Stimulated activated CD4-positive, alpha-beta T cell treated with anti-CD3 and anti-CD28 coated beads, TNF-alpha, amount 100 ng/mL, for 4 hours (primary cell): ENCODE data around the gene COL23A1.
"Not testable (repeated sequence)": the region's sequence is repeated elsewhere in the genome, so short reads cannot be mapped to it uniquely, and the experiment has no call there.

Source experiments
- DNase-seq, 3 experiments: peaks; one replicate each; pipeline ENCODE4 v3.0.0-alpha.2; 2020; ENCODE audit warnings: low read depth in 3 of 3

COL23A1 gene

GRCh38 chr5:178509491-178510057 is 80.6 kb downstream of the COL23A1 start:
- no peak for DNase-seq

GRCh38 chr5:178507151-178507932 is 82.9 kb downstream of the COL23A1 start:
- no peak for DNase-seq

DNA sequence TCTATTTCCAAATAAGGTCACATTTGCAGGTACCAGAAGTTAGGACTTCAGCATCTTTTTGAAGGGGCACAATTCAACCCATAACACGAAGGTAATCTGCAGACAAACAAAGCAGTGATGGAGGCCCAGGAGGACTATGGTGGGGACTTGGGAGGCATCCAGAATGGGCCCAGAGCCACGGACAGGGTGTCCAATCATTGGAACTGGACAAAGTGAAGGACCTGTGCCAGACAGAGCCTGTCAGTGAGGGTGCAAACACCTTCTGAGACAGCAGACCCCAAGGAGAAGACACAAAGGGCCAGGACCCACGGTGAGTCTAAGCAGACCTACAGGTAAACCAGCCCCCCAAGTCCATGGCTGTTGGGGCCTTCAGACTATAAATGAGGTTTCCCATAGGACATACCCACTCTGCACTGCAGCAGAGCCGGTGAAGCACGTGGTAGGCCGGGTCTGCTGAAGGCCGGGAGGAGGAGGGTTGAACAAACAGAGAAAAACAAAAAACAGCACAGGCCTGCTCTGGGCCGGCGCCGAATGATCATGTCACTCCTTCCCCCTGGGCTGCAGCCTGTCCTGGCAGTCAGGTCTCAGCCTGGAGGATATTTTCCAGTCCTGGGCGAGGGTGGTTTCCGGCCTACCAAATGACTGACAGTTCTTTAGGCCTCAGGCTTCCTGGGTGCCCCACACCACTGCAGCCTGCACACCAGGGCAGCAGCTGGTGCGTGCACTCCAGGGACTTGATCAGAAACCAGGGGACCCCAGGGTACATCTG is 84.4 kb downstream of the COL23A1 start:
- DNase-seq: no peak

DNA sequence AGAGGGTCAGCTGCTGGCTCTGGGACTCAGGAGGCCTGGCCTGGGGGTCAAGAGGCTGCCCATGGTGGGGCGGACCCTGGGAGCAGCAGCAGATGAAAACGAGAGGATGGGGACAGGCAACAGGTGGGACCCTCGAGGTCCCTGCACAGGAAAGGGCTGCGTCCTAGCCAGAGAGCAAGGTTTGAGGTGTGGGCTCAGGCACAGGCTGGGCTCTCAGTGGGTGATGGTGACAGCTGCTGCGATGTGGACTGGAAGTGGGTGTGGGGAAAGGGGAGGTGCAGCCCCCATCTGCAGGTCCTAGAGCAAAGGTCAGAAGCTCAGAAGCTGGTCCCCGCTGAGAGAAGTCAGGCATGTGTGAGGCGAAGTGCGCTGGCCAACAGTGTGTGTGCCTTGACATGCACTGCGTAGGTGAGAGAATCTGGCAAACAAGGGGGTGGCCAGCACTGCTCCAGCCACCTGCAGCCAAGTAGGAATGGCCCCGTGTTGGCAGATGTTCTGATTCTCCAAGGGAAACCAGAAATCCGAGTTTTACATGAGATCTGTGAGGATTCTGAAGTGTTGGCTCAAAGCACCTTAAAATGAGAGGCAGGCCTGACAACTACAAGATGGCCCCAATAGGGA is 85.7 kb downstream of the COL23A1 start:
- no peak for DNase-seq

DNA sequence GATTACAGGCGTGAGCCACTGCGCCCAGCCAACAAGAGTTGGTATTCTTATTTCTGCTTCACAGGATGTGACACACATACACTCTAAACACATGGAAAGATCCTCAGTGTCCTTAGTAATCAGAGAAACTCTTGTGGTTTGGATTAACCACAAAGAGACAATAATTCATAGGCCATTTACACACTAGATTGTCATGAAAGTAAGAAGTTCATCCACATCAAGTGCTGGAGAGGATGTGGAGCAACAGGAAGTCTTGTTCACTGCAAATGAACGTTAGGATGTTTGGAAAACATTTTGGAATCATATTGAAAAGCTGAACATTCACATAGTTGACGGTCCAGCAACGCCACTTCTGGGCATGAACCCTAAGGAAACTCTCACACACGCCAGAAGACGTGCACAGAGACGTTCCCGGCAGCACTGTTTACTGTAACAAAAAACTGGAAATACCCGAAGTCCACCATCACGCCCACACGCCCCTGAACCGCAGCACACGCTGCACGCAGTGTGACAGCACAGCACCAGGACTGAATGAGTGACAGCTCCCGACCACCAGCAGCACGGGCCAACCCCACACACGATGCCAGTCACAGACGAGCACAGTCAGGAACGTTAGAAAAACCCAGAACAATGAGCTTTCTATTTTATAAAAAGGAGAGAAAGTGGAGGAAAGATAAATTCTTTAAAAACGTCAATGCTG is 87.6 kb downstream of the COL23A1 start:
- DNase-seq: no peak

DNA sequence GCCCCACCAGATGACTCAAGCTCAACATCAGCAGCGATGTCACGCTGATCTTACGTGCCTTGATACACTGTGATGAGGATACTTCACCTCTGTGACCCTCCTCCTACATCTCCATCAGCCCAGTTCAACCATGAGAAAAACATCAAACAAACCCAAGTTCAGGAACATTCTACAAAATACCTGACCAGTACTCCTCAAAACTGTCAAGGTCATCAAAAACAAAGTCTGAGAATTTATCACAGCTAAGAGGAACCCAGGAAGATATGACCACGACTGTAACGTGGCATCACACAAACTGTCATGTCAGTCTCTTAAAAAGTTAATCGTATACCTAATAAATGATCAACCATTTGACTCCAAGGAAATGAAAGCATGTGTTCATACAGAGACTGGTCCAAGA is 90.8 kb downstream of the COL23A1 start:
- DNase-seq: no peak

DNA sequence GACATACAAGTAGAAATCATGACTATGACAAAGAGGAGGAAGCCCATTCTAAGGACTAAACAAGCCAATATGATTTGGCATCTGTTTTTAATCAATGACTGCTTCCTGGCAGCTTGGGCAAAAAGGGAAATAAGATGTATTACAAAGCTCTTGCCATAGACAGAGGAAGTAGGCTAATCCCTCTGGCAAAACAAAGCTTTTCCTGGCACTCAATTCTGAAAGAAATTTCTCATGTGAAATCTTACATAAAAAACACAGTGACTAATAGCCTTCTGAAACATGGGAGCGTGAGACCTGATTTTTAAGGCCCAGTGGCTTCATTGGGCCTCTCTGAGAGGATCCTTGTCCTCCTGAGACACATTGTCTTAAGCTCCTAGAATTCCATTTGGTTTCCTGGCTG is 93.6 kb downstream of the COL23A1 start:
- no peak for DNase-seq

DNA sequence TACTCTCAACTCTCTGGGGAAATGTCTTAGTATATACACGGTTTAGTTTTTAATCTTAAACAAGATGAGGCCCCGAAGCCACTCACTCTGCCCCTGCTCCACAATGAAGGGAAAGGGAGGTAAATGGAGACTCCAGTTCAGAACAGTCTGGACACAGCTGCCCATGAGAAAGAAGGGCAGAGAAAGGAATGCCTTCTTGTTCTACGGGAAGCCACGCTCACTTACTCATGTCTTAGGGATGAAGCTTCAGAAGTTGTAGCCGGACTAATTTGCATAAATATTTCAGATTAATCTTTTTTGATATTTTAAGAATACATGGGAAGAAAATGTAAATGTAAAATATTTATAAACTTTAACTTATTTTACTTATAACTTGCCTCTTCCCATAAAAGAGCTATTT is 94.0 kb downstream of the COL23A1 start:
- no peak for DNase-seq

GRCh38 chr5:178495706-178496105 is 94.5 kb downstream of the COL23A1 start:
- no peak for DNase-seq

DNA sequence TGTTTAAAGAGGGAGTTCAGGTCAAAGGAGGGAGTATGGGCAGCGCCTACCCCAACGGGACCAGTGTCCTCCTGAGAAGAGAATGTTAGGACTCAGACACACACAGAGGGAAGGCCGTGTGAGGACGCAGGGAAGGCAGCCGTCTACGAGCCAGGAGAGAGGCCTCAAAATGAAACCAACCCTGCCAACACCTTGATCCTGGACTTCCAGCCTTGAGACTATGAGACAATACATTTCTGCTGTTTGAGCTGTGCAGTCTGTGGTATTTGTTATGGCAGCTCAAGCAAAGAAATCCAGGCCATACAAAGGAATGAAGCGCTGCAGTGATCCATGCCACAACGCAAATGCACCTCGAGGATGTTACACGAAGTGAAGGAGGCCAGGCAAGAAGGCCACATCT is 97.9 kb downstream of the COL23A1 start:
- no peak for DNase-seq

GRCh38 chr5:178490935-178491652 is 99.1 kb downstream of the COL23A1 start:
- DNase-seq: no peak

DNA sequence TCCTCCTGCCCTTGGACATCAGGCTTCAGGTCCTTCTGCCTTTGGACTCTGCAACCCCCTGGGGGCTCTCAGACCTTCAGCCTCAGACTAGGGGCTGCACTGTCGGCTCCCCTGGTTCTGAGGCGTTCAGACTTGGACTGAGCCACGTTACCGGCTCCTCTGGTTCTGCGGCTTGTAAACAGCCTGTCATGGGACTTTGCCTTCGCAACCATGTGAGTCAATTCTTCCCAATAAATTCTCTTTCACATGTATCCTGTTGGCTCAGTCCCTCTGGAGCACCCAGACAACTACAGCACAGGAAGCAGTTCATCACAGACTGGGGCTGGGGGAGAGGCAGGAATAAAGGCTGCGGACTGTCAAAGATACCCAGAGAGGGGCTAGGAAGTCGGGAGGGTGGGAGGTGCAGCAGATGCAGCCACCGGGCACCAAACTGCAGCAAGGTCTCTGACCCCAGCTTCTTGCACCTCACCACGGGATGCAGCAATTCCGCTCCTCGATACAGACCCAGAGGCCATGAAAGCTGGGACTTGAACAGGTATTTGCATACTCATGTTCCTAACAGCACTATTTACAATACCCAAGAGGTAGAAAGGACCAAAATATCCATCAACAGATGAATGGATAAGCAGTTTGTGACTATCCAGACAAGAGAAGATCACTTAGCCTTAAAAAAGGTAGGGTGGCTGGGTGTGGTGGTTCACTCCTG is 100.8 kb downstream of the COL23A1 start:
- no peak for DNase-seq

DNA sequence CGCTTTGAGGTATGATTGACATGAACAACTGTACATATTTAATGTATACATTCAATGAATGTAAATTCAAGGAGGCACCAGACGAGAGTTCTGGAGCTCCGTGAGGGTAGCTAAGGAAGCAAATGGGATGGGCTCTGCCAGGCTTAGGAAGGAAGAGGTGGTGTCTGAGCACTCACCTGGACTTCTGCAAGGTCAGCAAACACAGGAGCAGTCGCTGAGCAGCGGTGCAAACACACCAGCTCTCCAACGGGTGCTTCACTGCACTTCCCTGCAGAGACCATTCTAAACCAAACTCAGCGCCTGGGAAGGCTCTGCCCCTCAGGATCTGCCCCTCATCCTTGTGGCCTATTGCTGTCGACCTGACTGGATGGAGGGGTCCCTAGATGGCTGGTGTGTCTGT is 101.5 kb downstream of the COL23A1 start:
- no peak for DNase-seq

- no peak for DNase-seq
Measured at GRCh38 chr5:178487911-178488600, 102.1 kb downstream of the COL23A1 start.

DNA sequence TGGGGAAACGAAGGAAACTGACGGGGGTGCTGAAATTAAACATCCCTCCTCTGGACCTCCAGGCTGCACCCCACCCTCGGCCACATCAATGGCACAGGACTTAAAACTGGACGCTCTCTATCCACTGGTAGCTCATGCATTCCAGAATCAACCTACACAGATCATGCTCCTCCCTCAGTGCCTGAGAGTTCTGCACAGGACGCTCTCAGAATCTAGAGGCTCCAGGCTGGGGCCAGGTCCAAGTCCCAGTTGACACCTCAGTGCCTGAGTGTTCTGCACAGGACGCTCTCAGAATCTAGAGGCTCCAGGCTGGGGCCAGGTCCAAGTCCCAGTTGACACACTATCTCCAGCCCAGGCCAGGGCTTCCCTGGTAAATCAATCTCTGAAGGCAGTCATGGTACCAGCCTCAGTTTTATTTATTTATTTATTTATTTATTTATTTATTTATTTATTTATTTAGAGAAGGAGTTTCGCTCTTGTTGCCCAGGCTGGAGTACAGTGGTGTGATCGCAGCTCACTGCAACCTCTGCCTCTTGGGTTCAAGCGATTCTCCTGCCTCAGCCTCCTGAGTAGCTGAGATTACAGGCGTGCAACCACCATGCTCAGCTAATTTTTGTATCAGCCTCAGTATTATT is 103.2 kb downstream of the COL23A1 start:
- DNase-seq: not testable (repeated sequence)

GRCh38 chr5:178486239-178486641 is 104.0 kb downstream of the COL23A1 start:
- no peak for DNase-seq

DNA sequence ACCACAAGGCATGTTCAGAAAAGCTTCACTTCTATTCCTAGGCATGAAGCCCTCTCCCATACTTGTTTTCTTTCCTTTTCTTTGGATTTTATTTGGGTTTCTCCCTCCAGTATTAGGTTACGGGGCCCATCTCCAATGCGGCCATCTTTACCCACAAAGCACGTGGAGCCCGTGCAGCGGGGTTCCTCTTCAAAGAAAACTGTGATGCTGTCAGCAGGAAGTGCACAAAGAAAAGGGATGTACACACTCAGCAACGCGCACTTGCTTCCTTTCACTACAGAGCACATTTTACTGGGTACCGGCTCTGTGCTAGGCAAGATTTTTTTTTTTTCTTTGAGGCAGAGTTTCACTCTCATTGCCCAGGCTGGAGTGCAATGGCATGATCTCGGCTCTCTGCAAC is 106.6 kb downstream of the COL23A1 start:
- peak; percentile 11 to 26 (median 22) for DNase-seq

DNA sequence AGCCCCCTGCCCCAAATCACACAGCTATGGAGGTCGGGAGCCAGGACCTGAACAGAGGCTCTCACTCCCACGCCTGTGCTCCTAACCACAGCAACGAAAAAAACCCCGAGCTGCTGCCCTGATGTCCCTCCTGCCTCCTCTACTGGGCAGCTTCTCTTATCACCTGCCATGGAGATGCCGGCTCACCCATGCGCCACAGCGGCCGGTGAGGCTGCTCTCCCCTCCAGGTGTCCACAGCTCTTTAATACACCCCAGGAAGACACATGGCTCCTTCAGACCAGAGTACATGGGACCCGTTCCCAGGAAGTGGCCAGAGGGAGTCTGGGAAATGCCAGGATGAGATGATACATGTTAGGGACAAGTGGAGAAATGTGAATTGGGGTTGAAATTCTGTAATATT is 110.9 kb downstream of the COL23A1 start:
- DNase-seq: no peak

GRCh38 chr5:178478370-178478769 is 111.8 kb downstream of the COL23A1 start:
- DNase-seq: no peak
